H1 (cell line): Measurements from ENCODE around the gene SLC17A8.

ENCODE experiments used
- BACH1 ChIP-seq: IDR thresholded peaks from 2 replicates; pipeline ENCODE4 v1.6.1; 2012; ENCODE audit warnings: low read length, improper control_type of control experiment
- CBX5 ChIP-seq: fragments of 300-800, 300-1000 bp; sonication (generic); IDR thresholded peaks from 2 replicates; pipeline ENCODE4 v1.7.1; 2016; ENCODE audit warnings: antibody characterized with exemption, low read length, low read depth
- EP300 ChIP-seq, 2 experiments: IDR thresholded peaks; 1 replicate in 1 of 2; 2 replicates in 1 of 2; pipeline ENCODE4 v1.6.1; 2011 to 2012; ENCODE audit warnings: low read depth in 2 of 2, low read length in 2 of 2, mild to moderate bottlenecking in 2 of 2, borderline replicate concordance in 1 of 2, inconsistent platforms in 1 of 2, moderate library complexity in 1 of 2
- EZH2 ChIP-seq: fragments of 200-600 bp; sonication (generic); IDR thresholded peaks from 2 replicates; pipeline ENCODE4 v1.7.1; 2012; ENCODE audit warnings: low read depth, mild to moderate bottlenecking, moderate library complexity, low read length, inconsistent platforms; ENCODE audit not compliant: severe bottlenecking
- MAFK ChIP-seq: IDR thresholded peaks from 2 replicates; pipeline ENCODE4 v1.6.1; 2012; ENCODE audit warnings: low read depth, mild to moderate bottlenecking, improper control_type of control experiment, low read length
- POLR2A ChIP-seq, 2 experiments: IDR thresholded peaks; 1 replicate in 1 of 2; 2 replicates in 1 of 2; pipeline ENCODE4 v1.6.1; 2011; ENCODE audit warnings: low read depth in 2 of 2, low read length in 2 of 2, mild to moderate bottlenecking in 2 of 2; ENCODE audit errors: control extremely low read depth in 1 of 2
- POLR2AphosphoS5 ChIP-seq: IDR thresholded peaks from 2 replicates; pipeline ENCODE4 v1.6.1; 2011; ENCODE audit warnings: low read depth, low read length
- RNF2 ChIP-seq: fragments of 200-900, 300-1000 bp; sonication (generic); IDR thresholded peaks from 2 replicates; pipeline ENCODE4 v1.7.1; 2016; ENCODE audit warnings: borderline replicate concordance, low read depth, mild to moderate bottlenecking, antibody characterized with exemption, low read length; ENCODE audit not compliant: poor library complexity, severe bottlenecking; ENCODE audit errors: missing control alignments
- SIN3A ChIP-seq, 2 experiments: IDR thresholded peaks in 1 of 2; conservative IDR thresholded peaks in 1 of 2; 2 replicates each; pipeline ENCODE4 v1.6.1; 2011 to 2012; ENCODE audit warnings: low read length in 2 of 2, improper control_type of control experiment in 1 of 2, low read depth in 1 of 2, mild to moderate bottlenecking in 1 of 2
- SP4 ChIP-seq: IDR thresholded peaks from 2 replicates; pipeline ENCODE4 v1.6.1; 2012; ENCODE audit warnings: low read length, inconsistent platforms
- TEAD4 ChIP-seq: IDR thresholded peaks from 2 replicates; pipeline ENCODE4 v1.6.1; 2012; ENCODE audit warnings: low read depth, low read length, inconsistent platforms, mixed read lengths
- YY1 ChIP-seq: IDR thresholded peaks from 2 replicates; pipeline ENCODE4 v1.6.1; 2011; ENCODE audit warnings: low read depth, mild to moderate bottlenecking, low read length
- TF ChIP-seq, protein P1 (sequence below), 3 experiments: IDR thresholded peaks; 1 replicate in 2 of 3; 2 replicates in 1 of 3; pipeline versions ENCODE4 v1.5.1 to v1.6.1; 2011; ENCODE audit warnings: low read length in 3 of 3, mild to moderate bottlenecking in 3 of 3, inconsistent platforms in 2 of 3, low read depth in 1 of 3, moderate library complexity in 1 of 3; ENCODE audit not compliant: insufficient read depth in 1 of 3; ENCODE audit errors: control extremely low read depth in 1 of 3

DNA sequence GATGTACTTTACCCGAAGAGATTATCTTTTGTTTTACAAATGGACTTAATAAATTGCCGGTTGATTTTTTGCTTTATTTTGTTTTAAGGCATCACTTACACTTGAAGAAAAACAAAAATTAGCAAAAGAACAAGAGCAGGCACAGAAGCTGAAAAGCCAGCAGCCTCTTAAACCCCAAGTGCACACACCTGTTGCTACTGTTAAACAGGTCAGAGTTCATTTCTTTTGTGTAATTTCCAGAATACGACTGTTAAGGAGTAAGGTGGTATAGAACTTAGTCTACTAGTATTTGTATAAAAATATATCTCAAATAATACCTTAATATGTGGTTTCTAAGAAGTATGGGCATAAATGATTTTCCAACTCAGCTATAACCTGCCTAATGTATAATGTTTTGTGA lies 19.6 kb upstream of the SLC17A8 start:
- TF ChIP-seq, protein P1, sequence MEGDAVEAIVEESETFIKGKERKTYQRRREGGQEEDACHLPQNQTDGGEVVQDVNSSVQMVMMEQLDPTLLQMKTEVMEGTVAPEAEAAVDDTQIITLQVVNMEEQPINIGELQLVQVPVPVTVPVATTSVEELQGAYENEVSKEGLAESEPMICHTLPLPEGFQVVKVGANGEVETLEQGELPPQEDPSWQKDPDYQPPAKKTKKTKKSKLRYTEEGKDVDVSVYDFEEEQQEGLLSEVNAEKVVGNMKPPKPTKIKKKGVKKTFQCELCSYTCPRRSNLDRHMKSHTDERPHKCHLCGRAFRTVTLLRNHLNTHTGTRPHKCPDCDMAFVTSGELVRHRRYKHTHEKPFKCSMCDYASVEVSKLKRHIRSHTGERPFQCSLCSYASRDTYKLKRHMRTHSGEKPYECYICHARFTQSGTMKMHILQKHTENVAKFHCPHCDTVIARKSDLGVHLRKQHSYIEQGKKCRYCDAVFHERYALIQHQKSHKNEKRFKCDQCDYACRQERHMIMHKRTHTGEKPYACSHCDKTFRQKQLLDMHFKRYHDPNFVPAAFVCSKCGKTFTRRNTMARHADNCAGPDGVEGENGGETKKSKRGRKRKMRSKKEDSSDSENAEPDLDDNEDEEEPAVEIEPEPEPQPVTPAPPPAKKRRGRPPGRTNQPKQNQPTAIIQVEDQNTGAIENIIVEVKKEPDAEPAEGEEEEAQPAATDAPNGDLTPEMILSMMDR (IDR thresholded peaks at IDR 0.05; ENCODE audit: control extremely low read depth in 1 of 3, insufficient read depth in 1 of 3, low read depth in 1 of 3, low read length in 3 of 3): no peak
- TF ChIP-seq POLR2AphosphoS5 (no peak), CBX5 (no peak), POLR2A (IDR thresholded peaks at IDR 0.05; ENCODE audit: control extremely low read depth in 1 of 2, low read depth in 2 of 2, low read length in 2 of 2) (no peak), RNF2 (no peak), BACH1 (no peak), SIN3A (conservative IDR thresholded peaks at IDR 0.05 in 1 of 2, IDR thresholded peaks at IDR 0.05 in 1 of 2; ENCODE audit: low read depth in 1 of 2, low read length in 2 of 2) (no peak), SP4 (no peak), EZH2 (no peak), EP300 (IDR thresholded peaks at IDR 0.05; ENCODE audit: borderline replicate concordance in 1 of 2, low read depth in 2 of 2, low read length in 2 of 2) (no peak), MAFK (no peak), YY1 (no peak), TEAD4 (no peak)
